G401 (cell line): Measurements from ENCODE around the gene NCOA1. TPM values are rescaled to one million over a fixed set of nuclear protein-coding genes. Genes with fewer than 3 reads are reported as not detected.
"Not testable (repeated sequence)": the region's sequence is repeated elsewhere in the genome, so short reads cannot be mapped to it uniquely, and the experiment has no call there.

Experiments
- DNase-seq: peaks from one replicate; pipeline ENCODE4 v3.0.0-alpha.2; 2015; ENCODE audit warnings: low spot score
- in situ Hi-C: cut with HindIII; loops from 2 replicates; pipeline ENCODE4 v1.10.0; 2016; ENCODE audit warnings: low sequenced_read_pairs, mixed read lengths
- total RNA-seq: library from RNA; depleted of rRNA; stranded (reverse); fragments of >200 nt; shearing (Covaris generic); gene quantifications from 2 replicates; pipeline ENCODE4 v1.2.3, GENCODE V29; 2014

The NCOA1 gene
- total RNA-seq, 1 experiment from 2014 or later, result 8.9 TPM

GRCh38 chr2:24521162-24521857 lies 30.3 kb downstream of the NCOA1 start:
- in situ Hi-C loops, result no loop called here
- no peak for DNase-seq

- in situ Hi-C loops, result no loop called here
- DNase-seq, result no peak
These were observed 31.1 kb downstream of the NCOA1 start for GRCh38 chr2:24521975-24522639.

- DNase-seq, result no peak
- in situ Hi-C loops, result no loop called here
These were observed 36.5 kb downstream of the NCOA1 start for GRCh38 chr2:24527536-24527935.

GRCh38 chr2:24530796-24531195 lies 39.7 kb downstream of the NCOA1 start:
- in situ Hi-C loops, result no loop called here
- no peak for DNase-seq

- in situ Hi-C loops, DNase-seq: not testable (repeated sequence)
These were observed 40.6 kb downstream of the NCOA1 start for GRCh38 chr2:24531610-24532009.

GRCh38 chr2:24532057-24532456 lies 41.0 kb downstream of the NCOA1 start:
- DNase-seq, in situ Hi-C loops: not testable (repeated sequence)

- DNase-seq, in situ Hi-C loops: not testable (repeated sequence)
These were observed 42.5 kb downstream of the NCOA1 start for GRCh38 chr2:24533574-24533973.

GRCh38 chr2:24538720-24539119 lies 47.7 kb downstream of the NCOA1 start:
- no peak for DNase-seq
- in situ Hi-C loops, result no loop called here

GRCh38 chr2:24539258-24539657 lies 48.2 kb downstream of the NCOA1 start:
- no peak for DNase-seq
- in situ Hi-C loops, result no loop called here

- in situ Hi-C loops, result no loop called here
- no peak for DNase-seq
These were observed 49.0 kb downstream of the NCOA1 start for GRCh38 chr2:24540011-24540477.

- in situ Hi-C loops, result no loop called here
- DNase-seq, result no peak
These were observed 50.6 kb downstream of the NCOA1 start for GRCh38 chr2:24541621-24542020.

- no peak for DNase-seq
- in situ Hi-C loops, result no loop called here
These were observed 51.3 kb downstream of the NCOA1 start for GRCh38 chr2:24542269-24542872.

GRCh38 chr2:24543252-24543651 lies 52.2 kb downstream of the NCOA1 start:
- in situ Hi-C loops, result no loop called here
- no peak for DNase-seq

- in situ Hi-C loops, result no loop called here
- no peak for DNase-seq
These were observed 53.5 kb downstream of the NCOA1 start for GRCh38 chr2:24544456-24545115.

GRCh38 chr2:24546669-24547068 lies 55.6 kb downstream of the NCOA1 start:
- no peak for DNase-seq
- in situ Hi-C loops, result no loop called here

GRCh38 chr2:24548058-24548457 lies 57.0 kb downstream of the NCOA1 start:
- in situ Hi-C loops, result no loop called here
- DNase-seq, result no peak

GRCh38 chr2:24550301-24550700 lies 59.2 kb downstream of the NCOA1 start:
- DNase-seq, in situ Hi-C loops: not testable (repeated sequence)

GRCh38 chr2:24551016-24551415 lies 60.0 kb downstream of the NCOA1 start:
- in situ Hi-C loops, result no loop called here

GRCh38 chr2:24552836-24553235 lies 61.8 kb downstream of the NCOA1 start:
- in situ Hi-C loops, result no loop called here
- DNase-seq, result no peak

More at GRCh38 chr2:24551016-24551415, 60.0 kb downstream of the NCOA1 start:
- DNase-seq, result no peak
